HG02970 (cell line): ENCODE results near the gene SYMPK.

Experiments used
- ATAC-seq: cut with Tn5 transposase; IDR thresholded peaks from one replicate; pipeline ENCODE4 v1.9.1; 2021; ENCODE audit warnings: mild to moderate bottlenecking, moderate library complexity, moderate number of reproducible peaks; ENCODE audit not compliant: unreplicated experiment, low FRiP score

The SYMPK gene

DNA sequence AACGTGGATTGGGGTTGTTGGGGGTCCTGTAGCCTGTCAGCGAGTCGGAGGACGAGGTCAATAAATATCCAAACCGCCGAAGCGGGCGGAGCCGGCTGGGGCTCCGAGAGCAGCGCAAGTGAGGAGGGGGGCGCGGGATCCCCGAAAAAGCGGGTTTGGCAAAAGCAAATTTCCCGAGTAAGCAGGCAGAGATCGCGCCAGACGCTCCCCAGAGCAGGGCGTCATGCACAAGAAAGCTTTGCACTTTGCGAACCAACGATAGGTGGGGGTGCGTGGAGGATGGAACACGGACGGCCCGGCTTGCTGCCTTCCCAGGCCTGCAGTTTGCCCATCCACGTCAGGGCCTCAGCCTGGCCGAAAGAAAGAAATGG lies 93.1 kb downstream of the SYMPK start:
- no peak for ATAC-seq

DNA sequence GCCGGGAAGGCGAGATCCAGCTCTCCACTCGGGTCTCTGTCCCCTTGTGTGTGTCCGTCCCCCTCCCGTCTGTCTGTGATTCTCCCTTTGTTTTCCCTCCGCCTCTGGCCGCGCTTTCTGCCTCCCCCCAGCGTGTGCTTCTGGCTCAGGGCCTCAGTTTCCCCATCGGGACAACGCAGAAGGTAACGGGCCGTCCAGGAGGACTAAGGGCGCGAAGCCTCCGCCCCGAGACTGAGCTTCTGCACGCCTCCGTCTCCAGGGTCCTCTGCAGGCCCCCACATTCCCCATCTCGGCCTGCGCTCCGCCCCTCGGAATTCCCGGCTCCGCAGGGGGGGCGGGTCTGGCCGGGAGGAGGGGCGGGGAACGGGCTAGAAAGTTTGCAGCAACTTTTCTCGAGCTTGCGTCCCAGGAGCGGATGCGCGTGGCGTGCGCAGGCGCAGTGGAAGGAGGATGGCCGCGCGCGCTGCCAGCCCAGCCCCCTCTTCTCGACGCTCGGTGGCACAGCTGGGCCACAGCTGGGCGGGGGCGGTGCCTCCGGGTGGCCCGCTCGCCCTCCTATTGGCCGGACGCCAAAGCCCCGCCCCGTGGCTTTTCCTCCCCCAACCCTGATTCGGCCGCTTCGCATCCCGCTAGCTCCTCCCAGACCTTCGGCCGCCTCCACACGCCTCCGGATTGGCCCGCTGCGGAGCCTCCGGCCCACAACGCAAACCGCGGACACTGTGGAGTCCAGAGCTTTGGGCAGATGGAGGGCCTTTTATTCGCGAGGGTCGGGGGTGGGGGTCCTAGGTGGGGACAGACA lies 93.8 kb downstream of the SYMPK start, which contains the start of gene SIX5:
SIX5 (minus strand) TSS at position 269 of the 799 bp plus-strand sequence. CDS start 408 bp downstream, outside the sequence.
- ATAC-seq, result peak; percentile 63

DNA sequence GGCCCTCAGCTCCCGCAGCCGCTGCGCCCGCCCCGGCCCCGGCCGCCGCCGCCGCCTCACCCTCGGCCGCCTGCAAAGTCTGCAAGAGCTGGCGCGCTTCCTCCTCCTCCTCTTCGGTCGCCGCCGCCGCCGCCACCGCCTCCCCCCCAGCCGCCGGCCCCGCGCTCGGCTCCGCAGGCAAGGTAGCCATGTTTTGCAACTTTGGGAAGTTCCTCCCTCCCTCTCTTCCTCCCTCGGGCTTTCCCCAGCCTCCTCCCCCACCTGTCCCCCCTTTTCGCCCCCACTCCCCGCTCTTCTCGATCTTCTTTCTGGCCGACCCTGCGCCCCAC lies 94.3 kb downstream of the SYMPK start:
- no peak for ATAC-seq

DNA sequence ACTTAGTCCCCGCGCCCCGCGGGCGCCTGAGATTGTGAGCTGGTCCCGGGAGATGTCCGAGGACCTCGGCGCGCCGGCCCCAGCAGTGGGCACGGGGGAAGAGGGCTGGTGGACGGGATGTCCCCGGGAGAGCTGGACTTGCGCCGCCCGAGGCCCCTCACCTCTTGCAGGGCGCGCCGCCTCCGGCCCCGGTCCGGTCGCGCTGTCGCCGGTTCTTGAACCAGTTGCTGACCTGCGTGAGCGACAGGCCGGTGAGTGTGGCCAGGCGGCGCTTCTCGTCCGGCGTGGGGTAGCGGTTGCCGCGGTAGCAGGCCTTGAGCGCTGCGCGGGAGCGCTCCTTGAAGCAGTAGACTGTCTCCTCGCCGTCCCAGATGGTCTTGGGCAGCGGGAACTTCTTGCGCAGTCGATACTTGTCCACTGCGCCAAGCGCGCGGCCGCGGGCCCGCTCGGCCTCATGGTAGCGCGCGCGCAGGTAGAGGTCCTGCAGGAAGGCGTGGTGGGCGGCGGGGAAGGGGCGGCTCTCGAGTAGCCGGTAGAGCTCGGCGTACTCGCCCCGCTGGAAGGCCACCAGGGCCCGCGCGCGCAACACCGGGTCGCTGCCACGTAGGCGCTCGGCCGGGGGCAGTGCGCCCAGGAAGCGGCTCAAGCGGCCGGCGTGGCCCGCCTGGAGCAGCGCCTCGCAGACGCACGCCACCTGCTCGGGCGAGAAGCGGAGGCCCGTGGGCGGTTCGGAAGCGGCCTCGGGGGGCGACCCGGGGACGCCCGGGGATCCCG lies 94.9 kb downstream of the SYMPK start:
- ATAC-seq, result no peak

DNA sequence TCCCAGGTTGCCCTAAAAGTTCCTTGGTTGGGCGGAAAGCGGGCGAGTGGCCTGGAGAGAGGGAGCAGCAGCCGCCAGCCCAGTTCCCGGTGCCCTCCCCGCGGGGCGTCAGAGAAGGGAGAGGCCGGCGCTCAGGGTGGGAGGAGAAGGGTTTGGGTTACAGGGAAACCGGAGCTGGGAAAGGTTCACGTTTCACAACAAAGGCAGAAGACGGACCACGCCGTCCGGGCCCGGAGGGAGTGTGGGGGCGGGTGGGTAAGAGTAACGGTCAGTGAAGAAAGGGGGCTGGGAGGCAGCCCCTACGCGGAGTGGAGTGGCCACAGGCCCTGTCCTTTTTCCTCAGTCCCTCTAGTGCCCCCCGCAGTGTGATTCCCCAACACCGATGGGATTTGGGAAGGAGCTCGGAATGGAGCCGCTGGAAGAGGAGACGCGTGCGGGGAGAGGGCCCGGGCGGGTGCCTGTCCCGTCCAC lies 95.5 kb downstream of the SYMPK start:
- ATAC-seq, result no peak

DNA sequence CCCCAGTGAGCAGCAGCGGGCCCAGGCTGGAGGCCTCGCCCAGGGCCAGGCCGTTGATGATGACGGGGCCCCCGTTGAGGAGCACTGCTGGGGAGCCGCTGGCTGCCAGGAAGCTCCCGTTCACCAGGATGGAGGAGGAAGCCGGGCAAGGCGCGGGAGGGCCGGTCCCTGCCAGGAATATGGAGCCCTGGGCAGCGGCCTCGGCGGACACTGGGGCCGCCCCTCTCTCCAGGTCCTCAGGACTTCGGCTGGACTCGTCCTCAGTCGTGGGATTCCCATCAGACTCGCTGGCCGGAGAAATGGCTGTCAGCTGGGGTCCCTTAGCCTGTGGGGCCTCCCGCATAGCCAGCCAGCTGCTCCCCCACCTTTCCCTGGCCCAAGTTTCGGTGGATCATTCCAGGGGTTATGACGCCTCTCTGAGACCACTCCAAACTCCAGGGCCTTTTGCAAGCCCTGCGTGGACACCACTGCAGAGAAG lies 96.0 kb downstream of the SYMPK start:
- no peak for ATAC-seq

DNA sequence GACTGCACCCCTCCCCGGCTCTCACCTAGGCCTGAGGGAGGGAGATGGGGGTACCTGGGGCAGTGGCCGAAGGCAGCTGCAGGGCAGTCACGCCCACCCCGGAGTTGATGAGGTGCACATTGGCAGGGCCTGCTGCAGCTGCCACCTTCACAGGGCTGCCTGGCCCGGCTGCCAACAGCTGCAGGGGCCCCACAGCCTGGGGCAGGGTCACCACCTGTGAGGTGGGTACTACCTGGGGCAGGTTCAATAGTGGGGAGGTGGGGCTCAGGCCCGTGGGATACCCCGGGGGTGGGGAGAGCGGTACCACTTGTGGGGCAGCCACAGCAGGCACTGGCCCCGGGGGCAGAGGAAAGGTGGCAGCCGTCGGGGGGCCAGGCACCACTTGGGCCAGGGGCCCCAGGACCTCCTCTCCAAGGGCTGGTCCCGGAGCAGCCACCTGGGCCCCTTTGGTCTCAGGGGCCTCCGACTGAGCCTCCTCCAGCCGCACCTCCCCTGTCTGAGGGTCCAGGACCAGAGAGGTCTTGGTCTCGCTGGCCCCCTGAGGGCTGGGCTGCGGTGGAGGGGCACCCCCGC lies 96.6 kb downstream of the SYMPK start:
- no peak for ATAC-seq

DNA sequence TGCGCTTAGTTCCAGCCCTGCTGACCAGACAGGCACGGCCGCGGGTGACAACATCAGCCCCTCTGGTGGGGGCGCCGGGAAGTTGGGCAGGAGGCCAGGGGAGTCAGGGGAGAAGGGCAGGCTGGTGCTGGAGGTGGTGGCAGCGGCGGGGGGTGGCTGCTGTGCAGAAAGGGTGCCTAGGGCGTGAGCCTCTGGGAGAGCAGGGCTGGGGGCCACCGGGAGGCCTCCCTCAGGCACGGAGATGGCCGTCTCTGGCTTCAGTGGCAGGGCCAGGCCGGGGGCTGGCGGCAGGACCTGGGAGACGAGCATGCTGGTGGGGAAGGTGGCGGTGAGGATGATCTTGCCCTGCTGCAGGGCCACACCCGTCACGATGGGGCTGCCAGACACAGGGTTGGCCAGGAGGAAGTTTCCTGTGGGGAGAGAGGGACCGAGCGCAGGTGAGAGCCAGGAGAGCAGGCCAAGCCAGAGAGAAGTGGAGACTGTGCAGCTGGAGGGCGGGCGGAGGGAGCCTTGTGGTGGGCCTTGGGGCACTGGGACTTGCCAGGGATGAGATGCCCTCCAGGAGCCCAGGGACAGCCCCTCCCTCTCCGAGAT lies 97.1 kb downstream of the SYMPK start:
- ATAC-seq, result no peak
